Amygdala (tissue), 56 donors: ENCODE results near the gene C12orf42.

ENCODE experiments used
- DNase-seq, 56 donors: peaks; one replicate each; lab custom pipeline; 2025; lab: John Stamatoyannopoulos, UW

C12orf42 gene

DNA sequence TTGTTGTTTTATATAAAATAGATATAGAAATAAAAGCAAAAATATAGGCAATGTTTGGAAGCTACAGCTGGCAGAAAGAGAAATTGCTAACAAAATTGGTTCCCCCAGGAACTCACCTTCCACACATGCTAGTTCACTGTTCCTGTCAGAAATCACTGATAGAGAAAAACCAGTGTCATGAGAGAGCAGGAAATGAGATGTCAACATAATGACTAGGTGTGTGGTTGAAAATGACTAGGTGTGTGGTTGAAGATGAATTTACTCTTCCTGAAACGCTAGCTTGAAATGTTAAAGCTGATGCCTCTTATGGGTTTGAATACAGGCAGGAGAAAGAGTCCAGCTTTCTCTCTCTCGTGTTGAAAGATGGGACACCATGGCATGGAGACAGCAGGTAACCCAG is 216.3 kb downstream of the C12orf42 start:
- no peak for DNase-seq

DNA sequence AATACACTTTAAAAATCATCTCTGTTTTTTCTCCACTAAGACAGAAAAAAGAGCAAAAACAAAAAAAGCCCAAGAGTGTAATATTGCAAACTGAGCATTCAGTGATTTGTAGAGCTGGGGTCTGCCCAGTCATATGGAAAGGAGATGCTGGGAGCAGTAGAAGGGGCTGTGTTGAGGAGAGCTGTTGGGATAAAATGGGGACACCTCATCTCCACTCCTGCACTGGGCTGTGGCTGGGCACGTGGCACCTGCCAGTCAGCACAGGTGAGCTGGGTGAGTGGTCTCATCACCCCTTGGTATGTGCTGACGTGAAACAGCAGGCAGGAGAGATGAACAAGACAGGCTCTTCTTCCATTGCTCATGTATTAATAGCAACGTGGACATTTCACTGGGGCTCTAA is 217.4 kb downstream of the C12orf42 start:
- DNase-seq: no peak

- DNase-seq: no peak
Observed at GRCh38 chr12:103273645-103274044, 222.1 kb downstream of the C12orf42 start.

DNA sequence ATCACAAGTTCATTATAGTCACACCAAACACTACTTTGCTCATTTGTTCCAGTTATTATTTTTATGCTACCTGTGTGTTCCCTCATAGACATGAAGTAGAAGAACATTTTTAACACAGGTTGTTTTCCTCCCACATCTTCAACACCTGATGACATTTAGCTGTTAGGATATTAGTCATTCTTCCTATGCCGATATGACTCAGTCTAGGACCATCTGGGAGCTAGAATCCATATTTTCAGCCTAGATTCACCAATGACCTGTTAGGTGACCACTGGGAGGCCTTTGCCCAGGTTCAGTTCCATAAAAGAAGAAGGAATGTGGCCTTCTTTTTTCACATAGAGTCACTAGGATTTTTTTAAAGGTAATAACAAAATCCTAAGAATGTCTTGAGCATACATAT is 222.8 kb downstream of the C12orf42 start:
- DNase-seq: no peak

- no peak for DNase-seq
Observed at GRCh38 chr12:103269946-103270345, 225.8 kb downstream of the C12orf42 start.

DNA sequence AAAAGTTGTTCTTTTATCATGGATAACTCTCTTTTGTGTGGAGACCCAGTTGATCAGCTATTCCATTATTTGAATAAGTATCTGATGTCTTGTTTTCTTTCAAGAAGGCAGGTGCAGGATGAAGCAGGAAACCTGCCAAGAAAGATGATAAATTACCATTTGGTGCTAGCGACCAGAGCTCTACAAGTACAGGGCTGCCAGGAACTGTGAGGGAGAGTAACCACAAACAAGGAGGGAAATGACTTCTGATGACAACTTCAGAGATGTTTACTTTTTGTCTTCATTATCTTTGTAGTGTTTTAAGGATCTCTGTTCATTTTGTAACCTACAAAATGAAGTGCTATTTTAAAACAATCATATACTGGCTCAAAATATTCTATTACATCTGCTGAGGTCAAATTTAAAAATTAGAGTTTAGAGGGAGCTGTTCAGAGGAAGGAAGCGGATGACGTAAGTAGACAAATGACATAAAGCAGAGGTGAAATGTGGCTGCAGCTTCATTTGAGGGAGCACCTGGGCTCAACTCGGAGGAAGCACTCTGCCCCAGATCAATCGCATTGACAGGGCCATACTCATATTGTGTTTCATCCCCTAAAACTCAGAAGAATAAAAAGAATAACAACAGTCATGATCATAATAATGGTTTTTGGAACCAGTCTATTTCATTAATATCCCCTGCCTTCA is 226.8 kb downstream of the C12orf42 start:
- DNase-seq: no peak

DNA sequence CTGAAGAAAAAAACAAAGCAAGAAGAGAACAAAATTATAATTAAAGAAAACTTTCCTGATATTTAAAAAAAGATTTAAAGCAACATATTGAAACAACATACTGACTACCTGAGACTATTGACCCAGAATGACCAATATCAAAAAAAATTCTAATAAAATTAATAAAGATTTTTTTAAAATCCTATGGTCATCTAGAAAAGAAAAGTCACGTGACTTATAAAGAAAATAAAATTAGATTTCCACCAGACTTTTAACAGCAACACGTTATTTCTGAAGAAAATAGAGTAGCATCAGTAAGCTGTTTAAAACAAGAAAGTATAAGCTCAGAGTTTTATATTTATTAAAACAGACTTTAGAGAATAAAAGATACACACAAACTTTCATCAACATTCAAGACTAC is 238.0 kb downstream of the C12orf42 start:
- DNase-seq: no peak
